Activated CD4-positive, CD25-positive, alpha-beta regulatory T cell treated with anti-CD3 and anti-CD28 coated beads, Interleukin-2, amount 50 U/mL, for 16 hours (primary cell): ENCODE results near the gene KCNB1.

Experiments used
- DNase-seq: peaks from one replicate; pipeline ENCODE4 v3.0.0-alpha.2; 2020; ENCODE audit warnings: low read depth, low spot score

Gene KCNB1

DNA sequence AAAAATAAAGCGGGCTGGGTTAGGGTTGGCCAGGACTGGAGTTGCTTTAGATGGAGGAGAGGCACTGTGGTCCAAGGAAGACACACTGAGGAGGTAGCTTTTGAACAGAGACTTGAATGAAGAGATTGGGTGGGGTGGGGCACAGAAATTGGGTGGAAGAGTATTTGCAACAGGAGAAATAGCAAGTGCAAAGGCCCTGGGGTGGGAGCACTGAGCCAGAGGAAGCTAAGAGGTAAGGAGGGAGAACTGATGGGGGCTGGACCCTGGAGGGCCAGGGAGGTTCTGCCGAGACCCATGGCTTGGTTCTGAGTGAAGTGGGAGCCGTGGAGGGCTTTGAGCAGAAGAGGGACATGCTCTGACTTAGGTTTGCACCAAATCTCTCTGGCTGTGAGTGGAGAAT, 45.4 kb downstream of the KCNB1 start:
- no peak for DNase-seq

DNA sequence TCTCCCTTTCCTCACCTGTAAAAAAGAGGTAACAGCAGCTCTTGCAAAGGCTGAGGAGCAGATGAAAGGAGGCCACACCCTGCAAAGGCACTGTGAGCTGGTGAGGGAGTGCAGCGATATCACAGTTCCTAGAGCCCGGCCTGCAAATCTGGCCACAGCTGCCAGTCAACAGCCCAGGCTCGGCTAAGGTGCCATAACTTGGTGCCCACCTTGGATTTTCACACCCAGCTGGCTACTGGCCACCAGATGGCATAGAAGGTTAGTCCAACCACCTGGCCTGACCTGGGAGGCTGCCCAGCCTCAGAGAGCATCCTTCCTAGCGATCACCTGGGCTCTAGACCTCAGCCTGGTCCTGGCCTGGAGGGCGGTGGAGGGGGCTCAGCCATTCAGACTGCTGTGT, 46.8 kb downstream of the KCNB1 start:
- no peak for DNase-seq

DNA sequence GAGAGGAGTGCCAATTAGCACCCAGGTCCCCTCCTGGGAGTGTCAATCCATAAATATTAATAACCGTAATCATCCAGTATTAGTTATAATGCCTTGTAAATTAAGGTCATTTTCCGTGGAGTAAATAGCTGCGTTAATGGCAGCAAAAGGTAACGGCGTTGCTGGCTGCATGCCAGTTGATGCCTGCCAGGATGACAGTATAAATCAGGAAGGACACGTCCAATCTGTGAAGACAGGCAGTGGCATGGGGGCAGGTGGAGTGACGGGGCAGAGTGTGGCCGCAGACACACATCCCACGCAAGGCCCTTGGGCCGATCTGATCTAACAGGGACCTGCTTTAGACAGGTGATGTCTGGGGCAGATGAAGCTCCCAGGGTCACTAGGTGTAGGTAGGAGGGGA, 49.1 kb downstream of the KCNB1 start:
- no peak for DNase-seq

DNA sequence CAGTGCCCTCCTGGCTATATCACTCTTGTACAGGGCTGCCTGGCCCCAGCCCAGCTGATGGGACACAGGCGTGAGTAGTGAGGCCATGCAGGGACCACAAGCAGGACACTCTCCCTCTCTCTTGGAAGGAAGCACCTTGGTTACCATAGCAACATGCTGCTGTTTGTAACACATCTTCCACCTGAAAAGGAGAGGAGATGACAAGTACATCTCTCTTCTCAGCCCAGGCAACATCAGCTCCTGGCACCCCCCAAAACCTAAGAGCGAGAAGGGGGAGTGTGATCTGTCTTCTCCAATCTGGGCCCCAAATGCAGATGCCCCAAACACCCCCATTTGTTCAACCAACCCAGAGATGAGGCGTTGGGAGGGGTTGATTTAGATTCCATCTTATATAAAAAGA, 49.9 kb downstream of the KCNB1 start:
- DNase-seq: no peak

DNA sequence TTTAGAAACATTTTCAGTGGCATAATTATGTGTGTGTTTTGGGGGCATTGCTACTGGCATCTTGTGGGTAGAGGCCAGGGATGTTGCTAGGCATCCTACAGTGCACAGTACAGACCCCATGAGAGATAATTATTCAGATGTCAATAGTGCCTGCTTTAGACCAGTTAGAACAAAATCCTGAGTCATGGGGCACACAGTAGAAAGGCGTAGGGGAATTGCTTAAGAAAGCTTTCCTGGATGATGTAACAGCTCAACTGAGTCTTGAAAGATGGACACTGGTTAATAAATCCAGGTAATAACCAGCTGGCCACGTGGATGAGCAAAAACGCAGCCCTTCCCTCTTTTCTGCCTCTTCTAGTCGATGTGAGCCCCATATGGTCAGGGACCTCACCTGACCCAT, 51.1 kb downstream of the KCNB1 start:
- no peak for DNase-seq

DNA sequence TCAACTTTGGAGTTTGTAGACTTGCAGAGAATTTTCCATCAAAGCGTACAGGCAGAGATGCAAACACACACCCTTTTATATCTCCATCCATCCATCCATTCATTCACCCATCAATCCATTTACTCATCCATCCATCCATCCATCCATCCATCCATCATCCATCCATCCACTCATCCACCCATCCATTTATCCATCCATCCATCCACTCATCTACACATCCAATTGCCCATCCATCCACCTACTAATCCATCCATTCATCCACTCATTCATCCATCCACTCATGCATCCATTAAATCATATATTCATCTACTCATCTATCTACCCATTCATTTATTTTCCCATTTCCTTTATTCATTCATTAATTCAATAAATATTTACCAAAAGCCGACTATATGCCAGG, 52.1 kb downstream of the KCNB1 start:
- DNase-seq: no peak

DNA sequence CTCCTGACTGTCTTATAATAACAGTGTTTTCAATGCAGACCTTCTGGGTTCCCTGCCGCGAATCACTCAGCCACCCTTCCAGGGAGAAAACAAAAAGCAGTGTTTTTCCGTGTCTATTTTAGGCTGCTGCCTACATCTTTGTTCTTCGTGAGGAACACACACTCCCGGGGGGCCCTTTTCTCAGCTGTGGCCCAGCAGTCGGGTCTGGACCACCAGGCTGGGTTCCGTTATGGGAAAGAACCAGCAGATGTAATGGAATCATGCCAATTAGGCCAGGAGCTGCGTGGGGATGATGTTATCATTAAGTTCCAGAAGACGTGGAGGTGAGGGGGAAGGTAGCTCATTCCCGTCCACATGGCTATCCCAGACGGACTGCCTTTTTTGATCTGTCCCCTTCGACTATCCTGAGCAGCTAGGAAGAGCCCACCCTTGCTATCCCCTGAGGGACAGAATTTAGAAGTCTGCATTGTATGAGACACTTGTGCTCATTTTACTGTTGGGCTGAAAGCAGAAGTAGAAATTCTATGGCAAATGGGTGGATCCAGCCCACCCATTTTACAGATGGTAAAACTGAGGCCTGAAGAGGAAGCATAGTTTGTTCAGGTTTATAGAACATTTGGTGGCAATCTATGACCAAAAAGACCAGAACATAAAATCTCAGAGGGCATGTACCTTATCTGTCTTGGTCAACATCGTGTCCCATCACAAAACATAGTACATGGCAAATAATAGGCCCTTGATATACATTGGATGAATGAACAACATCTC, 54.5 kb downstream of the KCNB1 start:
- no peak for DNase-seq

DNA sequence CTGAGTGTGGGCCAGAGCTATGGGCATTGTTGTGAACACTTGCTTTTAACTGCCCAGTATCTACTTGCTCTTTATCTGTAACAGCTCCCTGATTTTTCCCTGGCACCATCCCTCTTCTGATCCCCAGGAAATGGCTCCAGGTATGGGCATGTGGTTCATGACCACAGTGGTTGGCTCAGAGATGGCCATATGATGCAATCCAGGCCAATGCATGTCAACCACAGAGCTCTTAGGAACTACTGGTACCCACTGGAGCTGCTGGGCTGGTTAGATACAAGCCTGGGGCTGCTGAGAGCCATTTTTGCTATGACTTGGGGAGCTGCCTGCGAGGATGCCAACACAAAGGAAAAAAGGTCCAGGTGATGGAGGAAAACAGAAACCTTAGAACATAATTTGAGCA, 55.6 kb downstream of the KCNB1 start:
- no peak for DNase-seq

DNA sequence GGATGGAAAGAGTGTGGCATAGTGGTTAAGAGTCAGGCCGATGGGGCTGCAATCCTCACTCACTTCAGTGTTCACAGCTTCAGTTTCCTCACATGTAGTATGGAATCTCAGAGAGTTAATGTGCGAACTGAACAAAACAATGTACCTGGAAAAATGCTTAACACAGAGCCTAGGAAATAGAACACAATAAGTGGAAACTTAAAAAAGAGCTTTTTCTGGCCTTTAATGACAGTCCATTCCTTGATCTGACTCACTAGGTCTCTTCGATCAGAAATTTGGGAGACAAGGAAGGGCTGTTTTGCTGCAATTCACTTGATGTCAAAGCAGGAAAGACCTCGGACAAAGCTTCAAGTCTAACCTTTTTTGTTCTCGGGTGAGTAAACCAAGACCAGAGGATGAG, 56.1 kb downstream of the KCNB1 start:
- no peak for DNase-seq

DNA sequence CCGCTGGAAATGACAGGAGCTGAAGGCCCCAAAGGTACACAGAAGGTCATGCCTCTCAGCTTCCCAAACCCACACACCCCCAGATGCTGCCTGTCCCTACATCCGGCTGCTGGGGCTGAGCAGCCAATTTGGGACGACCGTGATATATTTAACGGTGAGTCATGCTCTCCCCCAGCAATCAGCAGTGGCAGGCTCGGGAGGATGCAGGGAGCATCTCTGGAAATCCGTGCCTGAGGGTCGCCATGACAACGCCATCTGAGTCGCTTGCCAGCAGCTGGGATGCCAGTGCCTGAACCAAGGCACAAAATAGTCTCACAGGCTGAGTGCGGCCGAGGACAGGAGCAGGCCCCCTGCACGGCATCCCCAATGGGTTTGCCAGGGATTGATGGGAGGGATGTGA, 57.9 kb downstream of the KCNB1 start:
- DNase-seq: no peak

DNA sequence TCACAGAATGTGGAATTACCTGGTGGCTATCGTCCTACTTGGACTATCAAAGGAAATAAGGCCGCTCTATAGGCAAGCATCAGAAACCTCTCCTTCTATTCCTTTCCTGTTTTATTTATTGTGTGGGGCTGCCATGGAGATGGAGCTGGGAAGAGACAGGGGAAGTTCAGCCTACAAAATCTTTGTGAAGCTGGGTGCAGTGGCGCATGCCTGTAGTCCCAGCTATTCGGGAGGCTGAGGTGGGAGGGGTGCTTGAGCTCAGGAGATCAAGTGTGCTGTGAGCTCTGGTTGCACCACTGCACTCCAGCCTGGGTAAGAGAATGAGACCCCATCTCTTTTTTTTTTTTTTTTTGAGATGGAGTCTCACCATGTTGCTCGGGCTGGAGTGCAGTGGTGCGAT, 60.3 kb downstream of the KCNB1 start:
- DNase-seq: no peak

DNA sequence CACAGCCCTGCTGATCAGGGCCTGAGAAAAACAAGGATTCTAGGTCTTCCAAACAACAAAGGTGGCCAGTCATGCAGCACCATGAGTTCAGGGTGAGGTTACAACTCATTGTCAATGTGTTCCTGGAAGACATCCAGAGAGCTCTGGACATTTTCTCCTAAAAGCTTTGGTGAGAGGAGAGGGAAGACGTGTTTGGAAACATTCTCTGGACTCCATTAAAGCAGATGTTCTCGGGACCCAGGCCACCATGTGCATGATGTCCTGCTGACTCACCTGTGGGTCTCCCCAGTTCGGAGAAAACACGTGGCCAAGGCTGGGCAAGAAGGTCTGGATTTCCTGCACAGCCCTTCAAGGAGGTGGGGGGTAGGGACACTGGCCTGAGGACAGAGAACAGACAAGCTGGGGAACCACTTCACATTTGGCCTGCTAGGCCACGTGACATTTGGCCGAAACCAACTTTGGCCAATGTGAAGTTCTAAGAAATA, 61.6 kb downstream of the KCNB1 start:
- DNase-seq: no peak

DNA sequence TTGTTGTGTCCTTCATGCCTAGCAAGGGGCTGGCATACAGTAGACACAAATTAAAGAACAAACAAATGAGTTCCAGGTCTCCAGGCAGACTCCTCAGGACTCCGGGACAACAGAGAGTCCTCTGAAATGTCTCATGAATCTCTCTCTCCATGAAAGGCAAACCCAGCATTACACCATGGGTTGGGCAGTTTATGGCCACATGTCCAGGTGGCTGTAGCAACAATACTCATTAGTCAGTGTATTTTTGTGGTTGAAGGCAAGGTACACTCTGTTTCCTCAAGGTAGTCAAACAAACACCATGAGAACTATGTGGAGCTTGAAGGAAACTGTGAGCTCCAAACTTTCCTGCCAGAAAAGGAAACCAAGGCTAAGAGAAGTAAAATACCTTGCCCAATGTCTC, 62.2 kb downstream of the KCNB1 start:
- no peak for DNase-seq

DNA sequence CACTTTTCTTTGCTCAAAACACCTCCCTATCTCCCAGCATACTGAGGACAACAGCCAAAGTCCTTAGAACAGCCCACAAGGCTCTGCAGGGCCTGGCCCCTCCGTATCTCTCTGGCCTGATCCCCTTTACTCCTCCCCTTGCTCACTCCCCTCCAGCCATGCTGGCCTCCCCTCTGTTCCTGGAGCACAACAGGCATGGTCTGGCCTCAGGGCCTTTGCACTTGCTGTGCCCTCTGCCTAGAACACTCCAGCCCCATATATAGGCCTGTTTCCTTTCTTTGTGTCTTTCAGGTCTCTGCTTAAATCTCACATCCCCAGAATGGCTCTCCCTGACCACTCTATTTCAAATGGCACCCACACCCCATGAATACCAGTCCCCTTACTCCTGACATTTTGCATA, 62.7 kb downstream of the KCNB1 start:
- DNase-seq: no peak

DNA sequence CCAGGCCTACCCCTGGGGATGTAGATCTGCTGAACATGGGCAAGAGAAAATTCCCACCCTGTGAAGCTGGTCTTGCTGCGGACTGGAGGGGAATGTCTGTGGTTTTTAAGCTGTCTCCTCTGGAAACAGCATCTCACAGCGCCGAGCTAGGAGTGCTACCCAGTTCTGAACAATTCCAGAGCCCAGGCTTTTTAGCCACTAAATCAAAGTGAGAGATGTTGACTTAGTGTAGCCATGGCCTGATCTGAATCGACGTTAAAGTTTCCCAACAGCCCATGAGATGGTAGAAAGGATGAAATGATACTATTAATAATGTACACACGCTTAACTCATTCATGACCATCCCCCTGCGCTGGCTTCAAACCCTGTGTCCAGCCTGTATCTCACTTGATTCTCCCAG, 63.7 kb downstream of the KCNB1 start:
- no peak for DNase-seq

DNA sequence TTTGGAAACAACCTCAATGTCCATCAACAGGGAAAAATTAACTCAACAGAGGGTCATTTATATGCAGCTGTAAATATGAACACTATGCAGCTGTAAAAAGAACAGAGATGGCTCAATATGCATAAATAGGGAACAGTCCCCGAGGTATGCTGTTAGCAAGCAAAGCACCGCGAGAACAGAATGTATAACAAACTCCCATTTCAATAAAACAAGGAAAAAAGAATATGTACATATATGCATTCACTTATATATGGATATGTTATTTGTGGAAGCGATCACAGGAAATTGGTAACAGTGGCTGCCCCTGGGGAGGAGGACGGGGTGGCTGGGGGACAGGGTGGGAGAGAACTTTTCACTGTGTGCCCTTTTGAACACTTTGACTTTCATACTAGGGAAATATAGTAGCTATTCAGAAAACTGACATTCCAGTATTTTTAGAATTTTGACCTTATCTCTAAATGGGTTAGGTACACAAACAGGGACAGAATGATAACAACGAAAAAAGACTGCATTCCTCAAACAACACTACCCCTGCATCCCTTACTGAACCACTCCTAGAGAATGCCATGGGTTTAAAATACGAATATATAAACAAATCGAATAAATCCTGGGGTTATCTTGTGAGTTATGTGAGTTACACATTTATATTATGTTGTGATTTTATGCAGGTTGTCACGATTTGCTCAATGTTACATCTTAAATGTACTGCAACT, 64.5 kb downstream of the KCNB1 start:
- no peak for DNase-seq

DNA sequence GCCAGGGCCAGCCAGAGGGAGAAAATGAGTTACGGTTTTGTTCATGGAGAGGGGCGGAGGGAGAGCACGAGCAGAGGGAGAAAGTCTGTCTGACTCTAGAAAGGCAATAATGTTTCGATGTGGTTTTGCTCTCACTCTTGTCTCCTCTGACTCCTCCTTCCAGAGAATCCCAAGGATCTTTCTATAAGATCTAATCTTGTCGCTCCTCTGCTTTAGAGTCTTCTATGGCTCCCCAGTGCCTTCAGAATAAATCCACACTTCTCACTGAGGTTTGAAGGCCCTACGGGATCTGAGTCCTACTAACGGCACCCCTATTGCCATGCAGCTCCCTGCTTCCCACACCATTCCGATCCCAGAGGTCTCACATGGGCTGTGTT, 66.8 kb downstream of the KCNB1 start:
- DNase-seq: no peak

DNA sequence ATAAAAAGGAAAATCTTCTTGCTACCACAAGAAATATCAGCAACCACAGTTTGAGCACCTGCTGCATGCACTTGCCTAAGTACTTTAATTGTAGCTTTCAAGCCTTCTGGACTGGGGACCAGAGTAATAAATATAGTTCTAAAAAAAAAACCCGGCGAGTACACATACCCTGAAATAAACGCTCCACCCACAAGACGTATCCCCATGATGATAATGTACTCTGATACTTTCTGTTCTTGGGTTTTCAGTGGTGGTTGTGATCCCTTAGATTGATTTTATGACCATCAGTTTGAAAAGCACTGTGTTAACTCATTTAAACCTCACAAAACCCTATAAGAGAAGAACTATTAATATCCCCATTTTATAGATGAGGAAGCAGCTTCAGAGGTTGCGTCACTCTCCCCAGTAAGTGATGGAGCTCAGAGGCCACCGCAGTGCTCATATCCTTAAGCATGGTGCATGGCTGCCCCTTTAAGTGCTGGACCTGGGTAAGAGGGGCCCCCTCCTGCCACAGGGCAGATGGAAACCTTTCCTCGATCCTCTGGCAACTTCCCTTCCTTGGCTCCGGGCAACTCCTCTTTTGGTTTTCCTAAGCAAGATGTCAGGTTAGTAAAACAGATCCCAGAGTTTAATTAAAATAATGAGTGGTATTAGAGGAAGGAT, 67.3 kb downstream of the KCNB1 start:
- DNase-seq: no peak

DNA sequence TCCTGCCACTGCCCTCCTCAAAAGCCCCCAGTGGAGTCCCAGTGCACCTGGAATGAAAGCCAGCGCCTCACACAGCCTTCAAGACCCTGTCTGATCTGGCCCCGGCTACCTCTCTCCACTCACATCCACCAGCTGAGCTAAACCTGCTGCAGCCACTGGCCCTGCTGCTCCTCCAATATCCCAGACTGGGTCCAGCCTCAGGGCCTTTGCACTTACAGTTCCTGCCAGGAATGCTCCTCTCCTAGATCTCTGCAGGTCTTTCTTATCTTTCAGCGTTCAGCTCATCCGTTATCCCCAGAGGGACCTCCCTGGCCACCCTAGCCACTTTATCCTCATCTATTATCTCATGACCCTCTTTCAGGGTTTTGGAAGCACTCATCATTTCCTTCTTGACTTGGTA, 68.8 kb downstream of the KCNB1 start:
- DNase-seq: no peak

DNA sequence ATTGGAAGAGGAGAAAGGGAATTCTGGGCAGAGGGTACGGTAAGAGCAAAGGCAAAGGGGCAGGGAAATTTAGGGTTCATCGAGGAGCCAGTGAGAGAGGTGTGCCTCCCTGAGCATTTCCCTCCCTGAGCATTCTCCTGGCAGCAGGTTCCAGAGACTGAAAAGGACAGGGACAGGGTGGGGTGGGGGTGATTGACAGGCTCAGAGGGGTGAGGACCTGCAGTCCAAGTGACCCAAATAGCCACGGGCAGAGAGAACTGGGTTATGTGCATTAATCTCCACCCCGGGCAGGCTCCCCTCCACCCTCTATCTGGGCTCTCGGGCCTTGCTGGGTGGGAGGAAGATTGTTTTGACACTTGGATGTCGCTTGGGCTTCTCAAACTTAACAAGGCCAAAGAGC, 69.5 kb downstream of the KCNB1 start:
- DNase-seq: no peak

DNA sequence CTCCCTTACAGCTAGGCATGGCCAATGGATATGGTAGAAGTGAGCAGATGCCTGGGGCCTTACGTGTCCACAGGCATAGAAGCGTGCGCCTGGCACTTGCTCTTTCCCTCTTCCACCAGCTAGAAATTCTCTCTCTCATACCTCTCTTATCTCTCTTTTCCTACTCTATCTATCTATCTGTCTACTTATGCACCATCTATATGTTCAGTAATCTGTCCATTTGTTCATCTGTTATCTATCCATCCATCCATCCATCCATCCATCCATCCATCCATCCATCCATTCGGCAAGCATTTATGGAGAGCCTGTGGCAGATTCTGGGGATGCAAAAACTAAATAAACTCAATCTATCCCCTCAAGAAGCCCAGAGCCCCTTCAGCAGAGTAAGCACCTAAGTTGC, 70.2 kb downstream of the KCNB1 start:
- DNase-seq: no peak

DNA sequence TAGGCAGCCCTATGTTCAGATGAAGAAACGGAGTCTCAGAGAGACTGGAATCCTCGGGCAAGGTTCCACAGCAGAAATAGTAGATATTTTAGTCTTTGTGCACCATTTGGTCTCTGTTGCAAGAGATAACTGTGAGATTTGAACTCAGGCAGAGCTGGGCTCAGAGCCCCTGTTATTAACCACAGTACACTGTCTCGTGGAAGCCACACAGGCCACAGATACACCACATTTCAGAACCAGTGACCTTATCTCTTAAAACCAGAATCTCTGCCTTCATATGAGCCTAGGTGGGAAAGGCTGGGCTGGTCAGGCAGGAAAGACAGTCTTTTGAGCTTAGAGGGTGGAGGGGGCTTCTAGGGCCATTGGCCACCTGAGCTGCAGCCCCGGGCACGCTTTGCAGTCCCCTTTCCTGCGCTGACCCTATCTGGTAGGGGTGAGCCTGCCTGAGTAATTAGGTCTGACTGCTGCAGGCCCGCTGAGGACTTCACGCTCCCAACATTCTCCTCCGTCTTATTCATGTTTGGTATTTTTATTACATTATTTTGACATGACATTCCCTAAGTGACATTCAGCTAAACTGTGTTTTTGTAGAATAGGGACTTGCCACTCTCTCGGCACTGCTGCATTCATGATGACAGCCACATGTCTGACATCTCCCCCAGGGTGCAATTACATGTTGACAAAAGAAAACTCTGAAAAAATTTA, 71.1 kb downstream of the KCNB1 start:
- DNase-seq: no peak
